AG10803 (cell line): Measurements from ENCODE around the gene CELF2.

Source experiments
- DNase-seq: peaks from one replicate; pipeline ENCODE4 v3.0.0; 2010; ENCODE audit warnings: low read depth
- H3K4me3 ChIP-seq: 2 replicates; pipeline ENCODE4 v1.5.1; 2011; ENCODE audit warnings: mild to moderate bottlenecking, low read length, control low read depth
- TF ChIP-seq, protein P1 (sequence below): conservative IDR thresholded peaks from 2 replicates; pipeline ENCODE4 v1.5.1; 2011; ENCODE audit warnings: mild to moderate bottlenecking, low read length, control low read depth, inconsistent platforms

Gene CELF2

DNA sequence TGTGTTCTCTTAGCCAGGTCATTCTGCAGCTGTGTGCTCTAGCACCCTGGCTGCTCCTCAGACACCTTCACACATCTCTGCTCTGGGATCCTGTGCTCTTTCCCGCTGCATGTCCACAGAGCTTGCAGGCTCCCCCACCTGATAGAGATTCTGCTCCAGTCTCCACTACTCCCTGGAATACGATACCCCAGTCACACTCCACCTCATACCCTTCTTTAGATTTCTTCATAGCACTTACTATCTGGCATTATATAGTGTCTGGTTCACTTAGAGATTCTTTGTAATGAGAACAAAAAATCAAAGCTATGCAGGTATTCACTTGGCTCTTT, 88.0 kb downstream of the CELF2 start:
- H3K4me3 ChIP-seq = no peak overlapping the region
- TF ChIP-seq, protein P1, sequence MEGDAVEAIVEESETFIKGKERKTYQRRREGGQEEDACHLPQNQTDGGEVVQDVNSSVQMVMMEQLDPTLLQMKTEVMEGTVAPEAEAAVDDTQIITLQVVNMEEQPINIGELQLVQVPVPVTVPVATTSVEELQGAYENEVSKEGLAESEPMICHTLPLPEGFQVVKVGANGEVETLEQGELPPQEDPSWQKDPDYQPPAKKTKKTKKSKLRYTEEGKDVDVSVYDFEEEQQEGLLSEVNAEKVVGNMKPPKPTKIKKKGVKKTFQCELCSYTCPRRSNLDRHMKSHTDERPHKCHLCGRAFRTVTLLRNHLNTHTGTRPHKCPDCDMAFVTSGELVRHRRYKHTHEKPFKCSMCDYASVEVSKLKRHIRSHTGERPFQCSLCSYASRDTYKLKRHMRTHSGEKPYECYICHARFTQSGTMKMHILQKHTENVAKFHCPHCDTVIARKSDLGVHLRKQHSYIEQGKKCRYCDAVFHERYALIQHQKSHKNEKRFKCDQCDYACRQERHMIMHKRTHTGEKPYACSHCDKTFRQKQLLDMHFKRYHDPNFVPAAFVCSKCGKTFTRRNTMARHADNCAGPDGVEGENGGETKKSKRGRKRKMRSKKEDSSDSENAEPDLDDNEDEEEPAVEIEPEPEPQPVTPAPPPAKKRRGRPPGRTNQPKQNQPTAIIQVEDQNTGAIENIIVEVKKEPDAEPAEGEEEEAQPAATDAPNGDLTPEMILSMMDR = no peak
- no peak for DNase-seq

DNA sequence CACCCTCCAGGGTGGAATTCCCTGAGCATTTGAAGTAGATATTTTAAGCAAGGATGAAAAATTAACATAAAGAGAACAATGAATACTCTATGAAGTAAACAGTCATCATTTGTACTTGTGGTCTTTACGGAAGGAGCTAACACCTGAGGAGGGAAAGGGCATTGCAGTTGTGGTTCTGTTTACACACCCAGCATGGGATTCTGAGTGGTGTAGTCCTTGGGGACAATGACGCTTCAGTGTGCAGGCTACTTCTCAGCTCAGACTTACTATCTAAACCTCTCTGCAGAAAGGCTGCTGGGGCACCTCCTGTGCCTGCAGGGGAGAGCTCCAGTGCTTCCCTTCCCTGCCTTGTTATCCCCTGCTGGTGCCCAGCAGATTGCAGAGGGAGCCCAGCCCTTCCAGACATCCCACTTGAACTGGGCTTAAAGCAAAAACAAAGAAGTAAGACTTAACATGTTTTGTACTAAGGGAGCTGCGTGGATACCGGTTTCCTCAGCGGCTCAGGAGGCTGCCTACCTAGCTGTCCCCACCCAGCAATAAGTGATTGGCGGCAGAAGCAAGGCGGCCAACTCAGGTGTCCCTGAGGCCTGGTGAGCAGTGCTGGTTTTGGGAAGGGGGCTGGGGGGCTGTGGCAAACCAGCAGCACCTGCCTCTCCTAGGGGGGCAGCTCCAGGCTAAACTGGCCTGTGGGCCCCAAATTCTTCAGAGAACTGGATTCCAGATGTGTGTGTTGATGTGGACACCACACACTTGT, 89.1 kb downstream of the CELF2 start:
- TF ChIP-seq, protein P1 = no peak
- no peak for DNase-seq
- H3K4me3 ChIP-seq = no peak overlapping the region

- no peak for DNase-seq
- TF ChIP-seq, protein P1 = no peak
- H3K4me3 ChIP-seq = no peak overlapping the region
Measured at GRCh38 chr10:11107948-11108347, 90.3 kb downstream of the CELF2 start.

- no peak for DNase-seq
- TF ChIP-seq, protein P1 = no peak
- no peak overlapping the region for H3K4me3 ChIP-seq
Measured at GRCh38 chr10:11108356-11108755, 90.7 kb downstream of the CELF2 start.

DNA sequence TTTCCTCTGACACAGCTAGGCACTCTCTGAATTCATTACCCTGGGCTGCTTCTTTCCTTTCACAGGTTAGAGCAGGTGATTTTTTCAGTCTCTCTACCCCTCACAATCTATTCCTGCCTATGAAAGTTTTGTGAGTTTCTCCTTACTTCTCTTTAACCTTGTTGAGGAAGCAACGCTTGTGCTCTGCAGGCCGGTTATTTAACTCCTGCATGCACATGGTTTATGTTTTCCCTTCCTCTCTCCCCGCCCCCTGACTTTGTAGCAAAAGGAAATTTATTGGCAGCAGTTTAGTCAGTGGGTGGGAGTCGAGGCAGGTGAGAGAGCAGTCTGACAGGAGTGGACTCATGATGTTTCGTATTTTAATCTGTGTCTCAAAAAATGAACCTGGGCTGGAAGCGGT, 91.9 kb downstream of the CELF2 start:
- DNase-seq = no peak

GRCh38 chr10:11110539-11110938, 92.9 kb downstream of the CELF2 start:
- DNase-seq = no peak
- TF ChIP-seq, protein P1 = no peak
- H3K4me3 ChIP-seq = no peak overlapping the region

More for the DNA sequence above, 91.9 kb downstream of the CELF2 start:
- H3K4me3 ChIP-seq = no peak overlapping the region
- TF ChIP-seq, protein P1 = no peak

DNA sequence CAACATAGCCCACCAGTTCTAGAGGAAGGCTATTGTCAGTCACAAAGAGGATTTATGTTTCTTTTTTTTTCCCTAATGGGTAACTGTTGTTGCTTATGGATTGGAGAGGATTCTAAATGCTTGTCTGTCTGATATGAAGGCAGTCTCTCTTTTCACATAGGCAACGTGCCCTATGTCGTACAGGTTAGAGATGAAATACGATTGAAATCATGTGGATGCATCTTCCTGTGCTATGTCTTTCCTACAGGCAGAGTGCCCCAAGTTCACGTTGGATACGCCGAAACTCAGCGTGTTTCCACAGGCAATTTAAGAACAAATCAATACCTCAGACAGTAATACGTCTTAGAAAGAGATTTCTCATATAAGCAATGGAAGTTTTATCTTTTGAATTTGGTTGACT, 93.8 kb downstream of the CELF2 start:
- DNase-seq = no peak
- TF ChIP-seq, protein P1 = no peak
- no peak overlapping the region for H3K4me3 ChIP-seq
